Activated gamma-delta T cell (primary cell): ENCODE data around the gene HBE1.
"Not testable (repeated sequence)": the region's sequence is repeated elsewhere in the genome, so short reads cannot be mapped to it uniquely, and the experiment has no call there.

Experiments
- DNase-seq: peaks from one replicate; lab custom pipeline; 2025; lab: John Stamatoyannopoulos, UW

The HBE1 gene

DNA sequence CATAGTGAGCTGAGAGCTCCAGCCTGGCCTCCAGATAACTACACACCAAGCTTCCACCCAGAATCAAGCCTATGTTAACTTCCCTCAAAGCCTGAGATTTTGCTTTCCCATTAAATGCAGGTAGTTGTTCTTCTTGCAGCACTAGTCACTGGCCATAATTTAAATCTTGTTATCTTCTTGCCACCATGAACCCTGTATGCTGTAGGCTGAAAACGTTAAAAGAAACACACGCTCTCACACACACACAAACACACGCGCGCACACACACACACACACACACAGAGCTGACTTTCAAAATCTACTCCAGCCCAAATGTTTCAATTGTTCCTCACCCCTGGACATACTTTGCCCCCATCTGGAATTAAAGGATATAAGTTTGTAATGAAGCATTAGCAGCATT is 16.3 kb downstream of the HBE1 start:
- not testable (repeated sequence) for DNase-seq

DNA sequence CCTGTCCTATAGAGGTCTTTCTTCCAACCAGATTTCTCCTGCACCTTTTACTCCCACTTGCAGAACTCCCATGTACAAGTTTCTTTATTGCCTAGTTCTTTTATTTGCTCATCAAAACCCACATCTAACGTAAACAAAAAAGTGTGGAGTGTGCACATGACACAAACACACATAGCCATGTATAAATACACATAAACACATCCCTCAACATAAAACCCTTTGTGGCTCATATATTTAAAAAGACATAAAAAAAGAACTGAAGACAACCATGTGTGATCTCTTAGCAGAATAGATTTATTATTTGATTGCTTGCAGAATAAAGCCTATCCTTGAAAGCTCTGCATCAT is 16.9 kb downstream of the HBE1 start:
- DNase-seq, result no peak

DNA sequence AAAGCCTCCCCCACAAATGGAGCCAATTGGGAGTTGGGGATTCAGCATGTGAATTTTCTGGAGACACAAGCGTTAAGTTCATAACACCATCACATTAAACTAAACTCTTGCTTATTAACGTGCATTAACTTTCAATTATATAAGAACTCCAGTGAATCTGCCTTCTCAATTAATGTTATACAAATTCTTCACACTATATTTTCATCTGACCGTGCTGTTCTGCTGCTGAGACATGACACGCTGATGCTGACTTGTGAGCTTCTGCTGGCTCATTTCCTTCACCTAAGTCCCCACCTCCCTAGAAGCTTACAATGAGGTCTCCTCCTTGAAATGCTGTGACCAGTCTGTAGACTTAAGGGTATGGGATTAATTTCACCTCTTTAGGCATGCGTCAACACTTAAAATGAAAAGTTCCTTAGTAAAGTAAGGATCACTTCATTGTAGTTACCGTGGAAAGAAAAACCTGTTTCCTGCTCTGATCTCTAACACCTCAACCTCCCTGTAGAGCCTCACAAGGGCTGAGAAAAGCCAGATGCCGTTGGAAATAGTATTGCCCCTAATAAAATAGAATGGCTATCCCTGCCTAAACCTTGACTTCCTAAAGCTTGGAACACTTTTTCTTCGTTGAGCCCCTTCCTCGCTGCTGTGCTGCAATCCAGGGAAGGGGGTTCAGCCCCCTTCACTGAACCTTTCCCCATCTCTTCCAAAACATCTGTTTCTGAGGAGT is 17.4 kb downstream of the HBE1 start:
- DNase-seq, result no peak

DNA sequence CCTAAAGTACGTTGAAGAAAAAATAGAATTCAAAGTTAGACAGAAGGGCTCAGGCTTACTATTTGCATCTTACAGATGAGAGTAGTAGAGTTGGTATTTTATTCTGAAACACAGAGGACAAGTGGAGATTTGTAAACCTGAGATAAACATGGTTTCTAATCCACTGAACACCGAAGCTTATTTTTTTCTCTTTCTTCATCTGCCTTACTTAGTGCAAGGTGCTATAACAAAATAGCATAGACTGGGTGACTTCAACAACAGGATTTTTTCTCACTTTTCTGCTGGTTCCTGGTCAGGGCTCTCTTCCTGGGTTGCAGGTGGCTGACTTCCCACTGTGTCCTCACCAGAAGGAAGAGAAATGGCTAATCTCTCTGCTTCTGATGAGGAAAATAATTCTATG is 18.0 kb downstream of the HBE1 start:
- no peak for DNase-seq

DNA sequence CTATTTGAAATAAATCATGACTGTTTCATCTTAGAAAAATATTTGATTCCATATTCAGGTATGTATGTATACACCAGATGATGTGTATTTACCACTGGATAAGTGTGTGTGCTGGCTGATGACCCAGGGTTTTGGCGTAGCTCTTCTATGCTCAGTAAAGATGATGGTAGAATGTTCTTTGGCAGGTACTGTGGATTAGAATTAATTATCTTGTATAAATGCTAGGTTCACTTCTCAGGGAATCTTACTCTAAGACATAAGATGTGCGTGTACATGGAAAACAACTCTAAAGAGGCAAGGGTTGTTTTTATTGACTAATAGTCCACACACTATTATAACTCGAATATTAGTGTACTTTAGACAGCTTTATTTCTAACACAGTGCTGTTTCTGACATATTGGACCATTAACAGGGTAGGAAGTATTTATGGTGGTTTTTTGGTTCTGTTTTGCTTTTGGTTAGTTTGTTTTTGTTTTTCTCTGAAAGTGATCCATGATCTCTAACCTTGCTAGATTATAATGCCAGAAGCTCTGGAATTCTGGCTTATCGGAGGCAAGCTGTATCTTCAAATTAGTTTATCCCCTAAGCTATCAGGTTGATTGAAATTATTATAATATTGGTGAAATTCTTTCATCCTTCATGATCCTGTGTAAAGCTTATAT is 19.1 kb downstream of the HBE1 start:
- no peak for DNase-seq

DNA sequence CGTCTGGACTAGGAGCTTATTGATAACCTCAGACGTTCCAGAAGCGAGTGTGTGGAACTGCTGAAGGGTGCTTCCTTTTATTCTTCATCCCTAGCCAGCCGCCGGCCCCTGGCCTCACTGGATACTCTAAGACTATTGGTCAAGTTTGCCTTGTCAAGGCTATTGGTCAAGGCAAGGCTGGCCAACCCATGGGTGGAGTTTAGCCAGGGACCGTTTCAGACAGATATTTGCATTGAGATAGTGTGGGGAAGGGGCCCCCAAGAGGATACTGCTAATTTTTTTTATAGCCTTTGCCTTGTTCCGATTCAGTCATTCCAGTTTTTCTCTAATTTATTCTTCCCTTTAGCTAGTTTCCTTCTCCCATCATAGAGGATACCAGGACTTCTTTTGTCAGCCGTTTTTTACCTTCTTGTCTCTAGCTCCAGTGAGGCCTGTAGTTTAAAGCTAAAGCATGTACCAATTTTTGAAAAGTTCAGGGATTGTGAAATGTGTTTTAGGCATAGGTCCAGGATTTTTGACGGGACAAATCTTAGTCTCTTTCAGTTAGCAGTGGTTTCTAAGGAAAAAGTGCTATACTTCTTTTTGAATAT is 19.8 kb downstream of the HBE1 start, which contains the start of gene HBG1:
Gene HBG1 (minus strand): TSS at position 51 of the 590 bp plus-strand sequence. CDS start 53 bp downstream, outside the sequence.
- DNase-seq, result not testable (repeated sequence)

DNA sequence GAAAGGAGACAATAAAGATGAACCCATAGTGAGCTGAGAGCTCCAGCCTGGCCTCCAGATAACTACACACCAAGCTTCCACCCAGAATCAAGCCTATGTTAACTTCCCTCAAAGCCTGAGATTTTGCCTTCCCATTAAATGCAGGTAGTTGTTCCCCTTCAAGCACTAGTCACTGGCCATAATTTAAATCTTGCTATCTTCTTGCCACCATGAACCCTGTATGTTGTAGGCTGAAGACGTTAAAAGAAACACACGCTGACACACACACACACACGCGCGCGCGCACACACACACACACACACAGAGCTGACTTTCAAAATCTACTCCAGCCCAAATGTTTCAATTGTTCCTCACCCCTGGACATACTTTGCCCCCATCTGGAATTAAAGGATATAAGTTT is 21.2 kb downstream of the HBE1 start:
- DNase-seq, result not testable (repeated sequence)

DNA sequence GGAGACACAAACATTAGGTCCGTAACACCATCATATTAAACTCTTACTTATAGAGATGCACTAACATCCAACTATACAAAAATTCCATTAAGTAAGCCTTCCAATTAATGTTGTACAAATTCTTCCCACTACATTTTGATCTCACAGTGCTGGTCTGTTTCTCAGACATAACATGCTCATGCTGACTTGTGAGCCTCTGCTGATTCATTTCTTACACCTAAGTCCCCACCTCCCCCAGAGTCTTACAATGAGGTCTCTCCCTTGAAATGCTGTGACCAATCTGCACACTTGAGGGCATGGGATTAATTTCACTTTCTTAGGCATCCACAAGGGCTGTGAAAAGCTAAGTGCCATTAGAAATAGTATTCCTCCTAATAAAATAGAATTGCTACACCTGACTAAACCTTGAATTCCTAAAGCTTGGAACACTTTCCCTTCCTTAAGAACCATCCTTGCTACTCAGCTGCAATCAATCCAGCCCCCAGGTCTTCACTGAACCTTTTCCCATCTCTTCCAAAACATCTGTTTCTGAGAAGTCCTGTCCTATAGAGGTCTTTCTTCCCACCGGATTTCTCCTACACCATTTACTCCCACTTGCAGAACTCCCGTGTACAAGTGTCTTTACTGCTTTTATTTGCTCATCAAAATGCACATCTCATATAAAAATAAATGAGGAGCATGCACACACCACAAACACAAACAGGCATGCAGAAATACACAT is 22.1 kb downstream of the HBE1 start:
- no peak for DNase-seq

DNA sequence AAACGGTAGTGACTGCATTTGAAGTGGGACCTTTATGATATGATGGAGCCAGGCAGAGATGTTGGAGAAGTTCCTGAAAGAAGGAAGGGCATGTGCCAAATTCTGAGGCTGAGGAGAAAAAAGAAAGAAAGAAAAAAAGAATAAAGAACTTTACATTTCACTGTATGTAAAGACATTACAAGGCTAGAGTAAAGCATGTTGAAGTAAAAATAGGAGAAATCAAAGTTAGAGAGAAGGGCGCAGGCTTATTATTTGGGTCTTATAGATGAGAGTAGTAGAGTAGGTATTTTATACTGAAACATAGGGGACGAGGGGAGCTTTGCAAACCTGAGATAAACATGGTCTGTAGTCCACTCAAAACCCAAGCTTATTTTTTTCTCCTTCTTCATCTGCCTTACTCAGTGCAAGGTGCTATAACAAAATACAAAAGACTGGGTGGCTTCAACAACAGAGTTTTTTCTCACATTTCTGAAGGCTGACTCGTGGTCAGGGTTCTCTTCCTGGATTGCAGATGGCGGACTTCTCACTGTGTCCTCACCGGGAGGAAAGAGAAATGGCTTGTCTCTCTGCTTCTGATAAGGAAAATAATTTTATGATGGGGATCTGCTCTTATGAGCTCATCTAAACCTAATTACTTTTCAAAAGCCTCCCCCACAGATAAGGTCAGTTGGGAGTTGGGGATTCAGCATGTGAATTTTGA is 22.8 kb downstream of the HBE1 start:
- no peak for DNase-seq

DNA sequence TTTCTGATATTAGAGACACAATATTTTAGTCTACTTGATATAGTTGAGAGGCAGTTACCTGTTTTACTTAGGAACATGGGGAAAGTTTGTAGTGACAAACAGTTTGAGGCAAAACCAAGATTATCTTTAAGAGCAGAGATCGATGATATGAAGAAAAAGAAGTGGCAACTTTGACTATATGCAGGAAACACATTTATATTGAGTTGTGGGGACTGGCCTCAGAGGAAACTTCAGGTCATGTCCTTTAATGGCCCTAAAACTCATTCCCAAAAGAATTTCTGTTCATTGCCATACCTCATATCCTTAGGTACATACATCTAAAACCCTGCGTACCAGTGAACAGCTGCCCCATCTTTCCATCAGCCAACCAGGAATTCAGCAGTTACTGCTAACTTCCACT is 24.6 kb downstream of the HBE1 start:
- DNase-seq, result no peak

DNA sequence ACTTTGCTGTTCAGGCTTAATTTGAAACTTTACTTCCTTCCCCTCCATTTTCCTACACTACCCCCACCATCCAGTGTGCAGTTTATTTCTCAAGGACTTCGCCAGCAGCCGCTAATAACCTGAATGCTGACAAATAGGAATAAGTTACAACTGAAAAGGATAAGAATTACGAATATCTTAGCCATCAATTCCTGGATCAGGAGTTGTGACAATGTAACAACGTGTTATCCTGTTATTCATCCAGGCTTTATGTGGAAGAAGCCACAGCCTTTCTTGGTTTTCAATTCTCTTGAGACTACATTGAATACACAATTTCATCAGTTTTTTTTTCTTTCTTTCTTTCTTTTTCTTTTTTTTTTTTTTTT is 25.9 kb downstream of the HBE1 start:
- no peak for DNase-seq

DNA sequence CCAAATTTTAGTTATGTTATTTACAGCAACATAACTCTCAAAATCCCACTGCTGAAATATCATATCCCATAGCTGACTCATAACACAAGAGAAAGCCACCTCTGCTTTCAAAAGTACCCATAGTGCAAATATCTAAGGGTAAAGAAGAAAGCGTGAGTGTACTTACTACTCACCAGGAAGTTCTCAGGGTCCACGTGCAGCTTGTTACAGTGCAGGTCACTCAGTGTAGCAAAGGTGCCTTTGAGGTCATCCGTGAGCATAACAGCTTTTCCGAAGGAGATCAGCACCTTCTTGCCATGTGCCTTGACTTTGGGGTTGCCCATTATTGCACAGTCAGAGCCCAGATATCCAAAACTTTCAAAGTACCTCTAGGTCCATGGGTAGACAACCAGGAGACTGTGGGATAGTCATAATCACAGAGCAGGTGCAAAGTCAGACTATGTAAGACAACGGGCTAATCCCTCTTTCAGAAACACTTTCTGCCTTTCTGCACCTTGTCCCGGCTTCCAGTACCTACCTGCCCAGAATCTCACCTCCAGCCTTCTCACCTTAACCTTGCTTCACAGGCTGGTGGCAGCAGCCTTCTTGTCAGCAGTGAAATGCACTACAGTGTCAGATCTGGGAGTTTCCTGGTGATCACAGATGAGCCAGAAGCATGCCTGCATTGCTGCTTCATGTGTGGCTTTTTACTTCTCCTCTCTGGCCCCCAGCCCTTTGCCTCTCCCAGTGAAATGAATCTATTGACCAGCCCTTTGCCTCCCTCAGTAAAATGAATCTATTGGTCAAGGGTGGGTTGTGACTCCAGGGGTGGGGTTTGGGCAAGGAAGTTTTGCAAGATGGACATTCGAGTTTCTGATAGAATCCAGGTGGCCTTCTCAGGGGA is 26.6 kb downstream of the HBE1 start:
- DNase-seq, result no peak

DNA sequence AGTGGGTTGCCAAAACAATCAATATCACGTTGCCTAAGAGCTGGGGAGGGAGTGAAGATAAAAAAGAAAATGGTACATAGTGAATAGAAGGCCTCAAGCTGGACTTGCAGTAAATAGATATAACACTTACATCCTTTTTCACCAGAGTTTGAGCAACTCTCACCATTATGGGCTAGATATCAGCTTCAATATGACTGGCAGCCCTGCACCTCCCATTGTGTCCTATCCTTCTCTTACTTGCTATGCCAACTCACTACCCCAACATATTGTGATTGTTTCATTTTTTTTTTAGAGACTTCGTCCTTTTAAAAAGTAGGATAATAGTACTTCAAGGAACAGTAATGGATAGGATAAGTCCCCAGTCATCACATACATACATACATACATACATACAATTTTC is 27.5 kb downstream of the HBE1 start:
- no peak for DNase-seq

DNA sequence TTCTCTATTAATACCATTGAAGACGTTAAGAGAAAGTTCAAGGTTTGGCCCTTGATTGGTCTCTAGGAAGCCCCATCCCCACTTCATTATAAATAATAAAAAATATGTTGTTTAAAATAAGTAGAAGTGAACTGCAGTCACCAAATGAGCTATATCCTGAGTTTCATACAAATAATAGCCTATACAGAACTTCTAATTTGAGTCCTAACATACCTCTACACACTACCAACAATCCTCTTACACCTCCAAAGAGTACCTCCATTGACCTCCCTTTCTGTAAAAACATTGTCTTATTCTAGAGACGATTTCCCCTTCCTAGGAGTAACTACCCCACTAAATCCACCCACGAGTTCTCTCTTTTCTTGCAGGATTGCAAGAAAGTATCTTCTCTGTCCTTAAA is 28.3 kb downstream of the HBE1 start:
- no peak for DNase-seq

DNA sequence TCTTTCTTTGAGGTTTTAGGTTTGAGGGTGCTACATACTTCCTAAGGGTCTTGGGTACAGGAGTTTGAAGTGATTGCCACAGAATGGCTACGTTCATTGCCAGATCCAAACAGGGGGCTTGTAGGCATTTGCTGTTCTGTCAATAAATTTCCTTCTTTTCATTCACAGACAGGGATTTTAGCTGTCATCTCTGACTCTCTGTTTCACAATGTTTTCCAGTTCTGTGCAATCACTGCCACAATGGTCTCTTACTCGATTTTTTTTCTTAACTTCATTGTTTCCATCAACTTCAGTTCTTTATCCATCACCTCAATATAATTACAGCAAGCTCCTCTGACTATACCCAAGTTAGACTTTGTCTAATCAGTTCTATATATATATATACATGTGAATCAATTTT is 29.3 kb downstream of the HBE1 start:
- no peak for DNase-seq

DNA sequence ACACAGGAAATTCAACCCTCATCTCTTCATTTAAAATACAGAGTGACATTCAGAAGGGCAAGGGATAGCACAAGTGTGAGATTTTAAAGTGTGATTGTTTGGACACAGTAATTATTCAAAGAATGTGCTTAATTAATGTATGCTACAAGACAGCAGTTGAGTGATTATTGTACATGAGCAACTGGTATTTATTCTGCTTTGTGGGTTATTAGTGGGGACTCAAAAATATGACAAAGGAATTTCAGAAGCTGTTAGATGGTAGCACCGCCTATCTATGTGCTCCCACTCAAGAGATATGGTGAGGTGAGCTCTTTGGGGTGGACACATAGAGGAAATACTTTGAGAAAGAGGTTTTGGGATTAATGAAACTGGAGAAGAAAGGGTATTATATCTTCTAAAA is 29.7 kb downstream of the HBE1 start:
- DNase-seq, result no peak

DNA sequence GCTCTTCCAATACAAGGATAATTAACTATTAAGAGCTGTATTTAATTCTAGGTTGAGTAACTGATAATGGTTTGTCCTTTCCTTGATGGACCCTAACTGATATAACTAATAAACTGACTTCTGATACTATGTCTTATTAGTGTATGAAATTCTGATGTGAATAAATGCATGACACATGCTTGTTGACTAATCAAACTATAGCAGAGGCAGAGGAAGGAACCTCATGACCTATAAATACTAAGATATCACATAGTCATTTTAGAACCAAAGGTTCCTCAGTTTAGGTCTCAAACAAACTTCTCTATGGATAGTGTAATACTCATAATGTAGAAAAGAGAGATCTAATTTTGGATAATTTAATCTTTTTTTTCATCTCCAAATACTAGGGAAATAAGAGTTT is 30.7 kb downstream of the HBE1 start:
- DNase-seq, result no peak

DNA sequence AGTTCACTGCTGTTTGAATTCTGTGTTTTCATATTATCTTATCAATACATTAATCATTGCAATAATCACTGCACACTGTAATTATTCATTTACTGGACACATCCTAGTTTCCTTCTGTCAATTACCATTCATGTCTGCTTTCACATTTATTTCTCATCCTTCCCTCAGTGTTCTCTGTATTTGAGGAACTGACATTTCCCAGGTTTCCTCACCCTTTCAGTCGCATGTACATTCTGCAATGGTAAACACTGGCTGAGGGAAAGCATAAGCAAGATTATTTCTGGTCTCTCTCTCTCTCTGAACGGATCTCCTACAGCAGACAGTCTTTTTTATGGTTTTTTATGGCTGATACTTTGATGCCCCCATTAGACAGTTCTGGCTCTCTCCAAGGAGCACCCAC is 31.3 kb downstream of the HBE1 start:
- no peak for DNase-seq

DNA sequence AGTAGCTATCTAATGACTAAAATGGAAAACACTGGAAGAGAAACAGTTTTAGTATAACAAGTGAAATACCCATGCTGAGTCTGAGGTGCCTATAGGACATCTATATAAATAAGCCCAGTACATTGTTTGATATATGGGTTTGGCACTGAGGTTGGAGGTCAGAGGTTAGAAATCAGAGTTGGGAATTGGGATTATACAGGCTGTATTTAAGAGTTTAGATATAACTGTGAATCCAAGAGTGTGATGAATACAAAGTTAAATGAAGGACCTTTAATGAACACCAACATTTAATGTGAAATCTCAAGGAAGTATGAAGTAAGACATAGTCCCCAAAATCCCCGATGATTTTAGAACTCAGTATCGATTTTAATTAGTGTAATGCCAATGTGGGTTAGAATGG is 32.3 kb downstream of the HBE1 start:
- DNase-seq, result no peak

DNA sequence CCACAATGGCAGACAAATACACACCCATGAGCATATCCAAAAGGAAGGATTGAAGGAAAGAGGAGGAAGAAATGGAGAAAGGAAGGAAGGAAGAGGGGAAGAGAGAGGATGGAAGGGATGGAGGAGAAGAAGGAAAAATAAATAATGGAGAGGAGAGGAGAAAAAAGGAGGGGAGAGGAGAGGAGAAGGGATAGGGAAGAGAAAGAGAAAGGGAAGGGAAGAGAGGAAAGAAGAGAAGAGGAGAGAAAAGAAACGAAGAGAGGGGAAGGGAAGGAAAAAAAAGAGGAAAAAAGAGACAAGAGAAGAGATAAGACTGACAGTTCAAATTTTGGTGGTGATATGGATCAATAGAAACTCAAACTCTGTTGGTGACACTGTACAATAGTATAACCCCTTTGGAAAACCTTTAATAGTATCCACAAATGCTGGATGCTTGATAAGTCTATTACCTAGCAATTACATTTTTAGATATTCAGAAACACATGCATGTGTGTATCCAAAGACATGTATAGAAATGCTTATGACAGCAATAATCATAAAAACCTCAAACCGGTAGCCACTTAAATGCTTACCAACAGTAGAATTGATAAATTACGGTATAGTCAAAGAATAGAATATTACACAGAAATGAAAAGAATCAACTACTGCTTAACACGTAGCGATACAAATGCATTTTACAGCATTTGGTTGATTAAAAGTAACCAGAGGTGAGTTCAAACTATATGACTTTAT is 34.2 kb downstream of the HBE1 start:
- no peak for DNase-seq
